Spleen (tissue), 7 donors: ENCODE measurements around the gene ZNF804A.

Experiments
- POLR2A ChIP-seq, 3 donors: fragments of 450-650 bp; IDR thresholded peaks; one replicate each; pipeline ENCODE4 v1.5.1; 2017; ENCODE audit warnings: antibody characterized with exemption in 3 of 3, mild to moderate bottlenecking in 1 of 3
- POLR2AphosphoS5 ChIP-seq, 3 donors: sonication (generic); formaldehyde crosslinking; IDR thresholded peaks; one replicate each; pipeline ENCODE4 v1.5.1; 2017; ENCODE audit warnings: antibody characterized with exemption in 3 of 3
- TF ChIP-seq, protein P1 (sequence below), 11 experiments: fragments of 200-600 bp in 7 of 11; fragments of 450-650 bp in 4 of 11; sonication (generic) in 4 of 11; IDR thresholded peaks in 8 of 11; conservative IDR thresholded peaks in 3 of 11; 1 replicate in 7 of 11; 2 replicates in 4 of 11; pipeline versions ENCODE4 v1.4.0 to v1.8.0; 2016 to 2021; ENCODE audit warnings: antibody characterized with exemption in 11 of 11, inconsistent platforms in 4 of 11, mild to moderate bottlenecking in 1 of 11
- donor health status: DM: no; HTN: no; CAD: no; lungs with moderate emphysema.
- donor health status: DM: no; HTN: no; CAD: no.
- donor health status: DM: no; HTN: no; CAD: no.

- TF ChIP-seq POLR2A (IDR thresholded peaks at IDR 0.05) (no peak), POLR2AphosphoS5 (IDR thresholded peaks at IDR 0.05) (no peak)
- TF ChIP-seq, protein P1, sequence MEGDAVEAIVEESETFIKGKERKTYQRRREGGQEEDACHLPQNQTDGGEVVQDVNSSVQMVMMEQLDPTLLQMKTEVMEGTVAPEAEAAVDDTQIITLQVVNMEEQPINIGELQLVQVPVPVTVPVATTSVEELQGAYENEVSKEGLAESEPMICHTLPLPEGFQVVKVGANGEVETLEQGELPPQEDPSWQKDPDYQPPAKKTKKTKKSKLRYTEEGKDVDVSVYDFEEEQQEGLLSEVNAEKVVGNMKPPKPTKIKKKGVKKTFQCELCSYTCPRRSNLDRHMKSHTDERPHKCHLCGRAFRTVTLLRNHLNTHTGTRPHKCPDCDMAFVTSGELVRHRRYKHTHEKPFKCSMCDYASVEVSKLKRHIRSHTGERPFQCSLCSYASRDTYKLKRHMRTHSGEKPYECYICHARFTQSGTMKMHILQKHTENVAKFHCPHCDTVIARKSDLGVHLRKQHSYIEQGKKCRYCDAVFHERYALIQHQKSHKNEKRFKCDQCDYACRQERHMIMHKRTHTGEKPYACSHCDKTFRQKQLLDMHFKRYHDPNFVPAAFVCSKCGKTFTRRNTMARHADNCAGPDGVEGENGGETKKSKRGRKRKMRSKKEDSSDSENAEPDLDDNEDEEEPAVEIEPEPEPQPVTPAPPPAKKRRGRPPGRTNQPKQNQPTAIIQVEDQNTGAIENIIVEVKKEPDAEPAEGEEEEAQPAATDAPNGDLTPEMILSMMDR (IDR thresholded peaks at IDR 0.05 in 8 of 11, conservative IDR thresholded peaks at IDR 0.05 in 3 of 11), result no peak
Observed at GRCh38 chr2:184555352-184555751, 43.0 kb upstream of the ZNF804A start.
